LNCaP clone FGC (cell line): ENCODE measurements around the gene USP24.
"Not testable (repeated sequence)": the region's sequence is repeated elsewhere in the genome, so short reads cannot be mapped to it uniquely, and the experiment has no call there.

ENCODE experiments used
- DNase-seq: peaks from one replicate; pipeline ENCODE4 v3.0.0-alpha.2; 2011; ENCODE audit warnings: low read depth
- H3K4me3 ChIP-seq: 2 replicates; pipeline ENCODE4 v1.5.1; 2011; ENCODE audit warnings: mild to moderate bottlenecking, low read depth, low read length, control low read depth
- TF ChIP-seq, protein P1 (sequence below): IDR thresholded peaks from 2 replicates; pipeline ENCODE4 v1.5.1; 2012; ENCODE audit warnings: mild to moderate bottlenecking; ENCODE audit not compliant: control insufficient read depth, insufficient read depth; ENCODE audit errors: extremely low read depth

Gene USP24

GRCh38 chr1:55035904-55036303 lies 179.3 kb downstream of the USP24 start:
- no peak overlapping the region for H3K4me3 ChIP-seq
- TF ChIP-seq, protein P1, sequence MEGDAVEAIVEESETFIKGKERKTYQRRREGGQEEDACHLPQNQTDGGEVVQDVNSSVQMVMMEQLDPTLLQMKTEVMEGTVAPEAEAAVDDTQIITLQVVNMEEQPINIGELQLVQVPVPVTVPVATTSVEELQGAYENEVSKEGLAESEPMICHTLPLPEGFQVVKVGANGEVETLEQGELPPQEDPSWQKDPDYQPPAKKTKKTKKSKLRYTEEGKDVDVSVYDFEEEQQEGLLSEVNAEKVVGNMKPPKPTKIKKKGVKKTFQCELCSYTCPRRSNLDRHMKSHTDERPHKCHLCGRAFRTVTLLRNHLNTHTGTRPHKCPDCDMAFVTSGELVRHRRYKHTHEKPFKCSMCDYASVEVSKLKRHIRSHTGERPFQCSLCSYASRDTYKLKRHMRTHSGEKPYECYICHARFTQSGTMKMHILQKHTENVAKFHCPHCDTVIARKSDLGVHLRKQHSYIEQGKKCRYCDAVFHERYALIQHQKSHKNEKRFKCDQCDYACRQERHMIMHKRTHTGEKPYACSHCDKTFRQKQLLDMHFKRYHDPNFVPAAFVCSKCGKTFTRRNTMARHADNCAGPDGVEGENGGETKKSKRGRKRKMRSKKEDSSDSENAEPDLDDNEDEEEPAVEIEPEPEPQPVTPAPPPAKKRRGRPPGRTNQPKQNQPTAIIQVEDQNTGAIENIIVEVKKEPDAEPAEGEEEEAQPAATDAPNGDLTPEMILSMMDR: peak; percentile 28; the same call in 1 of the 2 replicates
- peak; percentile 33 for DNase-seq

GRCh38 chr1:55034476-55035133 lies 180.6 kb downstream of the USP24 start:
- DNase-seq: no peak
- no peak overlapping the region for H3K4me3 ChIP-seq
- TF ChIP-seq, protein P1: no peak

DNA sequence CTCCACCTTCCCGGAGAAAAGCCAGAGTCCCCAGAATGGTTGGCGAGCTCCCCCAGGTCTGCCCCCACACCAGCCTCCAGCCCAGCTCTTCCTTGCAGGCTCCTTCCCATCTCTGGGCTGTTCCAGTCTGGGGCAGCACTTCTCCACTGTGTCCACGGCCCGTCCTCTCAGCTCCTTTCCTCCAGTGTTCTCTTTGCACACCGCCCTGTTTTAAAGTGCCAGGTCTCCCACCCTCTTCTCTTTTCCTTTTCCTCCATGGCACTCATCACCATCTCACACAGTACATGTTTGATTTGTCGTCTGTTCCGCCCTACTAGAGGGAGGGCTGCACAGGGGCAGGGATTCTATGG lies 181.9 kb downstream of the USP24 start:
- TF ChIP-seq, protein P1: no peak
- no peak for DNase-seq
- no peak overlapping the region for H3K4me3 ChIP-seq

DNA sequence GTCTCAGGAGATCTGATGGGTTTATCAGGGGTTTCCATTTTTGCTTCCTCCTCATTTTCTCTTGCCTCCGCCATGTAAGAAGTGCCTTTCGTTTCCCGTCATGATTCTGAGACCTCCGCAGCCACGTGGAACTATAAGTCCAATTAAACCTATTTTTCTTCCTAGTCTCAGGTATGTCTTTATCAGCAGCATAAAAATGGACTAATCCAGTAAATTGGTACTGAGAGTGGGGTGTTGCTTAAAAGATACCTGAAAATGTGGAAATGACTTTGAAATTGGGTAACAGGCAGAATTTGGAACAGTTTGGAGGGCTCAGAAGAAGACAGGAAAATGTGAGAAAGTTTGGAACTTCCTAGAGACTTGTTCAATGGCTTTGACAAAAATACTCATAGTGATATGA lies 184.1 kb downstream of the USP24 start:
- H3K4me3 ChIP-seq, DNase-seq: not testable (repeated sequence)

DNA sequence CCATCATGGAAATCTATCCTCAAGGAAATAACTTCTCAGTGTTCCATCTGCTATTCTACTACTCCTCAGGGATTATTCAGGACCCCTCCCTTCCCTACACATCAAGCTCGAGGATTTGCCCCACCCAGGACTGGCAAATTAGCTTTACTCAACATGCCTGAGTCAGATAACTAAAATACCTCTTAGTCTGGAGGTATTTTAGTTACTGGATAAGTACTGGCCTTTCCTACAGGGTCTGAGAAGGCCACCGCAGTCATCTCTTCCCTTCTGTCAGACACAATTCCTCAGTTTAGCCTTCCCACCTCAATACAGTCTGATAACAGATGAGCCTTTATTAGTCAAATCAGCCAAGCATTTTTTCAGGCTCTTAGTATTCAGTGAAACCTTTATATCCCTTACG lies 188.5 kb downstream of the USP24 start:
- DNase-seq, H3K4me3 ChIP-seq: not testable (repeated sequence)

- not testable (repeated sequence) for DNase-seq
Measured at GRCh38 chr1:55024163-55024562, 191.0 kb downstream of the USP24 start.

GRCh38 chr1:55021942-55022546 lies 193.1 kb downstream of the USP24 start:
- DNase-seq: peak; percentile 74
- no peak overlapping the region for H3K4me3 ChIP-seq
- TF ChIP-seq, protein P1: peak; percentile 90

More at GRCh38 chr1:55024163-55024562, 191.0 kb downstream of the USP24 start:
- not testable (repeated sequence) for H3K4me3 ChIP-seq

DNA sequence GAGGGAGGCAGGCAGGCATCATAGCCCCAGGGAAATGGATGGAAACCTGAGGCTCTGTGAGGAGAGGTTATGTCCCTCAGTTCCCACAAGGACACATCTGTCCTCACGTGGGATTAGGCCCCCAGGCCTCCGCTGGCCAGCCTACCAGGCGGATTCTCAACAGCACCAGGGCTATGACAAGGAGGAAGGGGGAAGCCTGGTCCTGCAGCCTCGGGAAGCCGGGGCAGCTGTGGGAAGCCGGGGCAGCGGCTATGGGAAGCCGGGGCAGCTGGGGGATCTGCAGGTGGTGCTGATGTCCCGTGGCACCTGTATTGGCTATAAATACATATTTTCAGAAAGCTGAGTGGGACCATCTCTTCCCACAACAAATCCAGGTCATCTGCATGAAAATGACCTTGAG lies 196.8 kb downstream of the USP24 start:
- TF ChIP-seq, protein P1: no peak
- no peak for DNase-seq

More for the DNA sequence above, 196.8 kb downstream of the USP24 start:
- H3K4me3 ChIP-seq: no peak overlapping the region
